WTC11 (cell line): Measurements from ENCODE around the gene LAMA4. TPM values are rescaled to one million over a fixed set of nuclear protein-coding genes. Genes with fewer than 3 reads are reported as not detected.
A peak's percentile ranks its signal among the peaks of the same experiment; 100 is the strongest.

Experiments
- ATAC-seq: fragments of 200-7000 bp; cut with Tn5 transposase; 2 replicates; pipeline ENCODE4 v1.10.0; 2021; ENCODE audit warnings: mild to moderate bottlenecking, moderate library complexity
- CTCF ChIA-PET: fragments of 300-600 bp; sonication (Branson Sonifier 250); formaldehyde crosslinking; loops from one replicate; lab custom pipeline; 2021; ENCODE audit warnings: antibody characterized with exemption; lab: Charles Lee
- POLR2A ChIA-PET: fragments of 350-600 bp; sonication (Branson Sonifier 250); formaldehyde crosslinking; loops from one replicate; lab custom pipeline; 2021; ENCODE audit warnings: antibody characterized with exemption; lab: Charles Lee
- DNase-seq: peaks from one replicate; pipeline ENCODE4 v3.0.0; 2021; ENCODE audit warnings: low spot score
- H3K27ac Mint-ChIP-seq: 2 replicates; pipeline ENCODE4 v1.8.0; 2021; ENCODE audit warnings: mixed read lengths
- H3K27me3 Mint-ChIP-seq: 2 replicates; pipeline ENCODE4 v1.8.0; 2021; ENCODE audit warnings: low read depth, mild to moderate bottlenecking, moderate library complexity, mixed read lengths
- H3K36me3 Mint-ChIP-seq: 2 replicates; pipeline ENCODE4 v1.8.0; 2021; ENCODE audit warnings: mixed read lengths
- H3K4me1 Mint-ChIP-seq: 2 replicates; pipeline ENCODE4 v1.8.0; 2022; ENCODE audit warnings: mixed read lengths
- H3K4me3 Mint-ChIP-seq: 2 replicates; pipeline ENCODE4 v1.8.0; 2021; ENCODE audit warnings: mild to moderate bottlenecking, moderate library complexity, mixed read lengths
- H3K9me3 Mint-ChIP-seq: 2 replicates; pipeline ENCODE4 v1.8.0; 2021; ENCODE audit warnings: mixed read lengths
- ATF2 ChIP-seq: sonication (generic); formaldehyde crosslinking; IDR thresholded peaks from 2 replicates; pipeline ENCODE4 v1.8.1; 2022; ENCODE audit warnings: low read depth, missing genetic modification reagents, borderline replicate concordance
- CTCF ChIP-seq: fragments of 200-600 bp; IDR thresholded peaks from 2 replicates; pipeline ENCODE4 v1.8.0; 2022; ENCODE audit warnings: antibody characterized with exemption
- E2F1 ChIP-seq: sonication (generic); formaldehyde crosslinking; IDR thresholded peaks from 2 replicates; pipeline ENCODE4 v1.8.0; 2022; ENCODE audit warnings: mild to moderate bottlenecking, missing genetic modification reagents
- GABPB1 ChIP-seq: sonication (generic); formaldehyde crosslinking; IDR thresholded peaks from 2 replicates; pipeline ENCODE4 v1.8.1; 2023; ENCODE audit warnings: mild to moderate bottlenecking, missing genetic modification reagents
- JAZF1 ChIP-seq: fragments of 250-450 bp; sonication (Bioruptor Pico); IDR thresholded peaks from 2 replicates; pipeline ENCODE4 v1.9.0; 2021; ENCODE audit warnings: moderate library complexity, mild to moderate bottlenecking, inconsistent platforms
- NFATC4 ChIP-seq: fragments of 250-450 bp; sonication (Bioruptor Pico); IDR thresholded peaks from 2 replicates; pipeline ENCODE4 v1.9.0; 2021; ENCODE audit warnings: mild to moderate bottlenecking
- NR1H2 ChIP-seq: sonication (generic); formaldehyde crosslinking; IDR thresholded peaks from 2 replicates; pipeline ENCODE4 v1.9.0; 2021; ENCODE audit warnings: mild to moderate bottlenecking, moderate library complexity, missing genetic modification reagents
- OVOL2 ChIP-seq: fragments of 250-450 bp; sonication (Bioruptor Pico); IDR thresholded peaks from 2 replicates; pipeline ENCODE4 v1.9.0; 2021; ENCODE audit warnings: mild to moderate bottlenecking, borderline replicate concordance
- STAT6 ChIP-seq: sonication (generic); formaldehyde crosslinking; conservative IDR thresholded peaks from 2 replicates; pipeline ENCODE4 v1.8.1; 2023; ENCODE audit warnings: mild to moderate bottlenecking, low read depth, missing genetic modification reagents, moderate library complexity
- TP53 ChIP-seq: sonication (generic); formaldehyde crosslinking; IDR thresholded peaks from 2 replicates; pipeline ENCODE4 v1.8.1; 2023; ENCODE audit warnings: mild to moderate bottlenecking, missing genetic modification reagents
- USF2 ChIP-seq: sonication (generic); formaldehyde crosslinking; IDR thresholded peaks from 2 replicates; pipeline ENCODE4 v1.8.1; 2023; ENCODE audit warnings: mild to moderate bottlenecking, missing genetic modification reagents, moderate library complexity
- ZNF219 ChIP-seq: sonication (generic); formaldehyde crosslinking; IDR thresholded peaks from 2 replicates; pipeline ENCODE4 v1.8.0; 2023; ENCODE audit warnings: missing genetic modification reagents, mild to moderate bottlenecking, borderline replicate concordance
- ZNF317 ChIP-seq: sonication (generic); formaldehyde crosslinking; IDR thresholded peaks from 2 replicates; pipeline ENCODE4 v1.8.1; 2023; ENCODE audit warnings: low read depth, mild to moderate bottlenecking, moderate library complexity, missing genetic modification reagents, borderline replicate concordance
- ZNF671 ChIP-seq: fragments of 250-450 bp; sonication (Bioruptor Pico); IDR thresholded peaks from 2 replicates; pipeline ENCODE4 v1.8.0; 2021; ENCODE audit warnings: mild to moderate bottlenecking
- total RNA-seq: library from RNA; stranded (reverse); gene quantifications from 3 replicates; pipeline ENCODE4 v1.2.3, GENCODE V29; 2021
- TF ChIP-seq, protein P1 (sequence below): sonication (generic); formaldehyde crosslinking; IDR thresholded peaks from 2 replicates; pipeline ENCODE4 v1.8.1; 2023; ENCODE audit warnings: mild to moderate bottlenecking, moderate library complexity, missing genetic modification reagents
- TF ChIP-seq, protein P2 (sequence below): fragments of 250-450 bp; sonication (Bioruptor Pico); IDR thresholded peaks from 2 replicates; pipeline ENCODE4 v1.9.0; 2021; ENCODE audit warnings: mild to moderate bottlenecking
- TF ChIP-seq, protein P3 (sequence below): sonication (generic); formaldehyde crosslinking; conservative IDR thresholded peaks from 2 replicates; pipeline ENCODE4 v1.8.1; 2022; ENCODE audit warnings: mild to moderate bottlenecking, missing genetic modification reagents

The LAMA4 gene
- total RNA-seq, 1 experiment from 2014 or later: 1.6 TPM

- Mint-ChIP-seq H3K4me1 (peaks cover 4% of the 10 kb centered on the region), H3K27ac (no peak overlapping the region), H3K36me3 (no peaks in the 10 kb centered on the region), H3K4me3 (peak overlapping the region; percentile 40), H3K27me3 (no peaks in the 10 kb centered on the region), H3K9me3 (no peaks in the 10 kb centered on the region)
- ATAC-seq (peak; percentile 100), DNase-seq (peak; percentile 84)
- TF ChIP-seq NFATC4 (CRISPR knock-in tag): no peak
- peak; percentile 88 for TF ChIP-seq CTCF
- POLR2A ChIA-PET: no interaction called here
- CTCF ChIA-PET: interaction anchor here (0.7 to 2.0 kb wide), 8 partner anchors 8 to 120 kb away, joined by 3 to 7 read pairs (median 3); partner anchors contain the start of genes FAM229B and TUBE1
Measured at GRCh38 chr6:112163295-112164257, 90.8 kb downstream of the LAMA4 start.

DNA sequence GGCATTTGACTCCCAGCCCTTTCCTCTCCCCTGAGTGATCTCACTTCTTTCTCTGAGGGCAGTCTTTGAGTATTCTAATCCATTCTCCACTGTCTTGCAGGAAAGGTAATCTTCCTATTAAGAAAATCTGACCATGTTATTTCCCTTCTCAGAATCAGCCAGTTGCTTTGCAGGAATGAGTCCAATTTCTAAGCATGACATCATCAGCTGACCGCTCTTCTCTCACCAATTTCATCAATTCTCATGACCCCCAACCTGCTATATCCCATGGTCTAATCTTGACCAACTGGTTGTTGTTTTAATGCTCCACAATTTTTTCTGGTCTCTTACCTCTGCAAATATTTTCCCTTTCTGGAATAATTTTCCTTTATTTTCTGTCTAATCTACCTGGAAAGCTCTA, 93.6 kb downstream of the LAMA4 start:
- peaks cover 11% of the 10 kb centered on the region for H3K4me1 Mint-ChIP-seq
- H3K27me3 Mint-ChIP-seq: no peaks in the 10 kb centered on the region
- no peak overlapping the region for H3K4me3 Mint-ChIP-seq
- no peaks in the 10 kb centered on the region for H3K9me3 Mint-ChIP-seq
- ChIA-PET CTCF (interaction anchor here (0.6 to 1.4 kb wide), 3 partner anchors 8 to 74 kb away, joined by 3 to 5 read pairs (median 4); partner anchors contain the start of genes FAM229B and TUBE1), POLR2A (no interaction called here)
- H3K36me3 Mint-ChIP-seq: no peaks in the 10 kb centered on the region
- no peak for TF ChIP-seq GABPB1 (CRISPR knock-in tag)
- no peak for TF ChIP-seq ATF2 (CRISPR knock-in tag)
- no peak for TF ChIP-seq ZNF317 (CRISPR knock-in tag)
- no peak for TF ChIP-seq NR1H2 (CRISPR knock-in tag)
- TF ChIP-seq, protein P1, sequence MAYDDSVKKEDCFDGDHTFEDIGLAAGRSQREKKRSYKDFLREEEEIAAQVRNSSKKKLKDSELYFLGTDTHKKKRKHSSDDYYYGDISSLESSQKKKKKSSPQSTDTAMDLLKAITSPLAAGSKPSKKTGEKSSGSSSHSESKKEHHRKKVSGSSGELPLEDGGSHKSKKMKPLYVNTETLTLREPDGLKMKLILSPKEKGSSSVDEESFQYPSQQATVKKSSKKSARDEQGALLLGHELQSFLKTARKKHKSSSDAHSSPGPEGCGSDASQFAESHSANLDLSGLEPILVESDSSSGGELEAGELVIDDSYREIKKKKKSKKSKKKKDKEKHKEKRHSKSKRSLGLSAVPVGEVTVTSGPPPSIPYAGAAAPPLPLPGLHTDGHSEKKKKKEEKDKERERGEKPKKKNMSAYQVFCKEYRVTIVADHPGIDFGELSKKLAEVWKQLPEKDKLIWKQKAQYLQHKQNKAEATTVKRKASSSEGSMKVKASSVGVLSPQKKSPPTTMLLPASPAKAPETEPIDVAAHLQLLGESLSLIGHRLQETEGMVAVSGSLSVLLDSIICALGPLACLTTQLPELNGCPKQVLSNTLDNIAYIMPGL (CRISPR knock-in tag): no peak
- TF ChIP-seq STAT6 (CRISPR knock-in tag): no peak
- TF ChIP-seq, protein P2, sequence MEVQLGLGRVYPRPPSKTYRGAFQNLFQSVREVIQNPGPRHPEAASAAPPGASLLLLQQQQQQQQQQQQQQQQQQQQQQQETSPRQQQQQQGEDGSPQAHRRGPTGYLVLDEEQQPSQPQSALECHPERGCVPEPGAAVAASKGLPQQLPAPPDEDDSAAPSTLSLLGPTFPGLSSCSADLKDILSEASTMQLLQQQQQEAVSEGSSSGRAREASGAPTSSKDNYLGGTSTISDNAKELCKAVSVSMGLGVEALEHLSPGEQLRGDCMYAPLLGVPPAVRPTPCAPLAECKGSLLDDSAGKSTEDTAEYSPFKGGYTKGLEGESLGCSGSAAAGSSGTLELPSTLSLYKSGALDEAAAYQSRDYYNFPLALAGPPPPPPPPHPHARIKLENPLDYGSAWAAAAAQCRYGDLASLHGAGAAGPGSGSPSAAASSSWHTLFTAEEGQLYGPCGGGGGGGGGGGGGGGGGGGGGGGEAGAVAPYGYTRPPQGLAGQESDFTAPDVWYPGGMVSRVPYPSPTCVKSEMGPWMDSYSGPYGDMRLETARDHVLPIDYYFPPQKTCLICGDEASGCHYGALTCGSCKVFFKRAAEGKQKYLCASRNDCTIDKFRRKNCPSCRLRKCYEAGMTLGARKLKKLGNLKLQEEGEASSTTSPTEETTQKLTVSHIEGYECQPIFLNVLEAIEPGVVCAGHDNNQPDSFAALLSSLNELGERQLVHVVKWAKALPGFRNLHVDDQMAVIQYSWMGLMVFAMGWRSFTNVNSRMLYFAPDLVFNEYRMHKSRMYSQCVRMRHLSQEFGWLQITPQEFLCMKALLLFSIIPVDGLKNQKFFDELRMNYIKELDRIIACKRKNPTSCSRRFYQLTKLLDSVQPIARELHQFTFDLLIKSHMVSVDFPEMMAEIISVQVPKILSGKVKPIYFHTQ (CRISPR knock-in tag): no peak
- TF ChIP-seq OVOL2 (CRISPR knock-in tag): no peak
- no peak for TF ChIP-seq USF2 (CRISPR knock-in tag)
- no peak for TF ChIP-seq JAZF1 (CRISPR knock-in tag)
- TF ChIP-seq TP53 (CRISPR knock-in tag): no peak
- TF ChIP-seq ZNF219 (CRISPR knock-in tag): no peak
- TF ChIP-seq E2F1 (CRISPR knock-in tag): no peak
- no peak for TF ChIP-seq ZNF671 (CRISPR knock-in tag)
- TF ChIP-seq, protein P3, sequence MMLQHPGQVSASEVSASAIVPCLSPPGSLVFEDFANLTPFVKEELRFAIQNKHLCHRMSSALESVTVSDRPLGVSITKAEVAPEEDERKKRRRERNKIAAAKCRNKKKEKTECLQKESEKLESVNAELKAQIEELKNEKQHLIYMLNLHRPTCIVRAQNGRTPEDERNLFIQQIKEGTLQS (CRISPR knock-in tag): no peak
- no peak overlapping the region for H3K27ac Mint-ChIP-seq
- DNase-seq (no peak), ATAC-seq (no peak)
